PC-3 (cell line): ENCODE data around the gene FAM184A. TPM values are rescaled to one million over a fixed set of nuclear protein-coding genes. Genes with fewer than 3 reads are reported as not detected.

ENCODE experiments used
- ATAC-seq: fragments of 200-7000 bp; cut with Tn5 transposase; 2 replicates; pipeline ENCODE4 v1.9.1; 2020; ENCODE audit warnings: mild to moderate bottlenecking, moderate library complexity
- BruUV-seq: library from RNA; stranded (reverse); fragments of 400-500 nt; replicated peaks from 2 replicates; lab custom pipeline; 2021; lab: Mats Ljungman, UMichigan
- CTCF ChIA-PET: fragments of 300-600 bp; sonication (Branson Sonifier 250); formaldehyde crosslinking; loops from one replicate; lab custom pipeline; 2022; ENCODE audit warnings: antibody characterized with exemption; lab: Charles Lee
- POLR2A ChIA-PET: fragments of 300-600 bp; sonication (Branson Sonifier 250); formaldehyde crosslinking; loops from one replicate; lab custom pipeline; 2022; ENCODE audit warnings: antibody characterized with exemption; ENCODE audit not compliant: unreplicated experiment; lab: Charles Lee
- DNase-seq: peaks from one replicate; pipeline ENCODE4 v3.0.0-alpha.2; 2015
- H2AFZ ChIP-seq: fragments of 300-600 bp; sonication (generic); 2 replicates; pipeline ENCODE4 v1.6.0; 2016; ENCODE audit warnings: antibody characterized with exemption, low read length
- H3F3A ChIP-seq: fragments of 300-600 bp; sonication (generic); one replicate; pipeline ENCODE4 v1.6.0; 2017; ENCODE audit warnings: antibody characterized with exemption, low read length, control low read depth, mild to moderate bottlenecking; ENCODE audit not compliant: unreplicated experiment
- H3K27ac ChIP-seq: fragments of 300-600 bp; sonication (generic); 2 replicates; pipeline ENCODE4 v1.5.1; 2016; ENCODE audit warnings: mild to moderate bottlenecking, low read length
- H3K27me3 ChIP-seq: fragments of 300-600 bp; sonication (generic); 2 replicates; pipeline ENCODE4 v1.6.1; 2016; ENCODE audit warnings: low read length, mixed read lengths
- H3K36me3 ChIP-seq: fragments of 300-600 bp; sonication (generic); 2 replicates; pipeline ENCODE4 v1.6.1; 2016; ENCODE audit warnings: low read depth, mixed run types, low read length, mixed read lengths
- H3K4me1 ChIP-seq: fragments of 300-600 bp; sonication (generic); 2 replicates; pipeline ENCODE4 v1.5.1; 2016; ENCODE audit warnings: low read length; ENCODE audit not compliant: insufficient read depth
- H3K4me2 ChIP-seq: fragments of 300-600 bp; sonication (generic); 2 replicates; pipeline ENCODE4 v1.6.0; 2016; ENCODE audit warnings: low read length
- H3K4me3 ChIP-seq: fragments of 300-600 bp; sonication (generic); 2 replicates; pipeline ENCODE4 v1.5.1; 2016; ENCODE audit warnings: mild to moderate bottlenecking, low read length, mixed read lengths
- H3K79me2 ChIP-seq: fragments of 300-600 bp; sonication (generic); 2 replicates; pipeline ENCODE4 v1.6.1; 2017; ENCODE audit warnings: low read length, mixed read lengths
- H3K9ac ChIP-seq: fragments of 300-600 bp; sonication (generic); 2 replicates; pipeline ENCODE4 v1.6.0; 2016; ENCODE audit warnings: mild to moderate bottlenecking, low read length
- H3K9me2 ChIP-seq: fragments of 300-600 bp; sonication (generic); replicated peaks from 2 replicates; pipeline ENCODE4 v1.6.1; 2016; ENCODE audit warnings: mixed run types, low read length, mixed read lengths
- H3K9me3 ChIP-seq: fragments of 300-600 bp; sonication (generic); 2 replicates; pipeline ENCODE4 v1.6.1; 2016; ENCODE audit warnings: low read length, mixed read lengths
- H4K20me1 ChIP-seq: fragments of 300-600 bp; sonication (generic); 2 replicates; pipeline ENCODE4 v1.6.1; 2016; ENCODE audit warnings: low read length, mixed read lengths
- CTCF ChIP-seq: fragments of 300-600 bp; sonication (generic); conservative IDR thresholded peaks from 2 replicates; pipeline ENCODE4 v1.5.1; 2017; ENCODE audit warnings: antibody characterized with exemption, low read depth, mild to moderate bottlenecking, low read length
- EZH2 ChIP-seq: fragments of 300-600 bp; sonication (generic); IDR thresholded peaks from one replicate; pipeline ENCODE4 v1.6.1; 2017; ENCODE audit warnings: antibody characterized with exemption, mild to moderate bottlenecking, low read length; ENCODE audit not compliant: unreplicated experiment
- EZH2phosphoT487 ChIP-seq: fragments of 300-600 bp; sonication (generic); IDR thresholded peaks from 2 replicates; pipeline ENCODE4 v1.6.1; 2018; ENCODE audit warnings: mild to moderate bottlenecking, antibody characterized with exemption, low read length, borderline replicate concordance
- intact Hi-C: fragments of 100-400 bp; cut with micrococcal nuclease; formaldehyde crosslinking; loops from 2 replicates; pipeline ENCODE4 v1.9.0; 2023
- microRNA-seq: library from miRNA; unstranded; fragments of <30 nt; microRNA quantifications from one replicate; pipeline ENCODE4 v1.1.0, GENCODE V29; 2020; ENCODE audit not compliant: unreplicated experiment
- total RNA-seq: library from RNA; depleted of rRNA; stranded (reverse); fragments of >200 nt; gene quantifications from 2 replicates; pipeline ENCODE4 v1.2.3, GENCODE V29; 2014; rRNA removed

The FAM184A gene
- total RNA-seq, 1 experiment from 2014 or later = 4.4 TPM

GRCh38 chr6:118914598-118914997 lies 163.9 kb downstream of the FAM184A start:
- Histone ChIP-seq H3F3A (no peaks in the 10 kb centered on the region), H3K27me3 (no peaks in the 10 kb centered on the region), H3K9ac (no peak overlapping the region), H3K27ac (no peak overlapping the region), H3K4me3 (no peak overlapping the region), H3K4me2 (no peak overlapping the region), H4K20me1 (no peaks in the 10 kb centered on the region), H3K4me1 (no peaks in the 10 kb centered on the region), H3K79me2 (no peaks in the 10 kb centered on the region), H3K9me3 (no peaks in the 10 kb centered on the region), H3K36me3 (peaks cover 29% of the 10 kb centered on the region), H2AFZ (no peak overlapping the region), H3K9me2 (no peaks in the 10 kb centered on the region)
- TF ChIP-seq EZH2 (no peak), CTCF (no peak), EZH2phosphoT487 (no peak)
- DNase-seq (no peak), ATAC-seq (no peak)
- intact Hi-C loops = no loop called here
- POLR2A ChIA-PET = no interaction called here
- CTCF ChIA-PET = no interaction called here
- BruUV-seq = no TSS peak

GRCh38 chr6:118913161-118913560 lies 165.3 kb downstream of the FAM184A start:
- Histone ChIP-seq H3K9me2 (no peaks in the 10 kb centered on the region), H3K27ac (no peak overlapping the region), H3K27me3 (no peaks in the 10 kb centered on the region), H3K79me2 (no peaks in the 10 kb centered on the region), H3K4me2 (no peak overlapping the region), H3K36me3 (peaks cover 42% of the 10 kb centered on the region), H4K20me1 (no peaks in the 10 kb centered on the region), H3K4me1 (no peaks in the 10 kb centered on the region), H3K4me3 (no peak overlapping the region), H3K9me3 (no peaks in the 10 kb centered on the region), H2AFZ (no peak overlapping the region), H3K9ac (no peak overlapping the region), H3F3A (no peaks in the 10 kb centered on the region)
- BruUV-seq = no TSS peak
- ChIA-PET POLR2A (no interaction called here), CTCF (no interaction called here)
- ATAC-seq (no peak), DNase-seq (no peak)
- TF ChIP-seq CTCF (no peak), EZH2 (no peak), EZH2phosphoT487 (no peak)
- intact Hi-C loops = no loop called here

GRCh38 chr6:118912646-118913045 lies 165.8 kb downstream of the FAM184A start:
- no peaks in the 10 kb centered on the region for H3F3A ChIP-seq
- H4K20me1 ChIP-seq = no peaks in the 10 kb centered on the region
- H3K9me3 ChIP-seq = no peaks in the 10 kb centered on the region
- intact Hi-C loops = no loop called here
- ChIA-PET CTCF (no interaction called here), POLR2A (no interaction called here)
- DNase-seq = no peak
- no peaks in the 10 kb centered on the region for H3K27me3 ChIP-seq
- H2AFZ ChIP-seq = no peak overlapping the region
- no peaks in the 10 kb centered on the region for H3K79me2 ChIP-seq
- H3K4me1 ChIP-seq = no peaks in the 10 kb centered on the region
- H3K36me3 ChIP-seq = peaks cover 47% of the 10 kb centered on the region
- no peak overlapping the region for H3K9ac ChIP-seq
- no peak overlapping the region for H3K4me3 ChIP-seq
- TF ChIP-seq EZH2 (no peak), EZH2phosphoT487 (no peak), CTCF (no peak)
- no peaks in the 10 kb centered on the region for H3K9me2 ChIP-seq
- no peak overlapping the region for H3K4me2 ChIP-seq
- BruUV-seq = no TSS peak
- ATAC-seq = no peak
- H3K27ac ChIP-seq = no peak overlapping the region

Small RNAs within 50 kb of the gene (microRNA-seq; reads per million reads assigned to microRNA genes)
- gene MIR548B = 0.75 reads per million

Other genes starting within 250 kb of the FAM184A start
- 24.6 and 25.0 TPM in 2 replicates for gene ASF1A, start 184.5 kb downstream of the FAM184A start, total RNA-seq
- 5.3 and 5.8 TPM in 2 replicates for gene MCM9, start 143.5 kb downstream of the FAM184A start, total RNA-seq